B cell (primary cell): Measurements from ENCODE around the gene ZNF214. TPM values are rescaled to one million over a fixed set of nuclear protein-coding genes. Genes with fewer than 3 reads are reported as not detected.

Experiments
- ATAC-seq: fragments of 200-7000 bp; cut with Tn5 transposase; one replicate; pipeline ENCODE4 v1.10.0; 2021; ENCODE audit warnings: low read depth, mild to moderate bottlenecking, moderate number of reproducible peaks, moderate library complexity
- CTCF ChIA-PET: fragments of 350-600 bp; sonication (Branson Sonifier 250); formaldehyde crosslinking; loops from one replicate; lab custom pipeline; 2021; ENCODE audit warnings: antibody characterized with exemption, inconsistent platforms; lab: Charles Lee
- POLR2A ChIA-PET: fragments of 350-600 bp; sonication (Branson Sonifier 250); formaldehyde crosslinking; loops from one replicate; lab custom pipeline; 2021; ENCODE audit warnings: antibody characterized with exemption; lab: Charles Lee
- DNase-seq: peaks from one replicate; pipeline ENCODE4 v3.0.0; 2013
- H2AFZ ChIP-seq: 2 replicates; pipeline ENCODE4 v1.6.1; 2012; ENCODE audit warnings: mild to moderate bottlenecking, low read depth, low read length; ENCODE audit not compliant: insufficient read depth, poor library complexity, severe bottlenecking
- H3K27ac ChIP-seq, 2 donors: 1 replicate in 1 of 2; 2 replicates in 1 of 2; pipeline ENCODE4 v1.5.1; 2012 to 2013; ENCODE audit warnings: low read length in 2 of 2, mild to moderate bottlenecking in 2 of 2, moderate library complexity in 1 of 2
- H3K27me3 ChIP-seq, 4 experiments: fragments of 200-600 bp in 1 of 4; sonication (generic) in 1 of 4; replicated peaks in 1 of 4; 1 replicate in 2 of 4; 2 replicates in 2 of 4; pipeline versions ENCODE4 v1.6.1 to v1.7.0; 2013 to 2016; ENCODE audit warnings: low read length in 3 of 4, mild to moderate bottlenecking in 2 of 4, mixed read lengths in 1 of 4, moderate library complexity in 1 of 4; ENCODE audit not compliant: insufficient read depth in 4 of 4, control insufficient read depth in 3 of 4; ENCODE audit errors: control extremely low read depth in 1 of 4
- H3K36me3 ChIP-seq, 2 experiments: replicated peaks in 1 of 2; 1 replicate in 1 of 2; 2 replicates in 1 of 2; pipeline versions ENCODE4 v1.6.1 to v1.7.1; 2013; ENCODE audit warnings: low read length in 1 of 2; ENCODE audit not compliant: insufficient read depth in 2 of 2, control insufficient read depth in 1 of 2; ENCODE audit errors: control extremely low read depth in 1 of 2, extremely low read depth in 1 of 2
- H3K4me1 ChIP-seq, 2 donors: fragments of 200-600 bp in 1 of 2; sonication (generic) in 1 of 2; 1 replicate in 1 of 2; 2 replicates in 1 of 2; pipeline versions ENCODE4 v1.5.1 to v1.6.1; 2013 to 2017; ENCODE audit warnings: low read length in 2 of 2; ENCODE audit not compliant: control insufficient read depth in 2 of 2, insufficient read depth in 2 of 2
- H3K4me2 ChIP-seq: replicated peaks from 2 replicates; pipeline ENCODE3; 2012; ENCODE audit warnings: mild to moderate bottlenecking, low read depth, low read length; ENCODE audit not compliant: poor library complexity, severe bottlenecking
- H3K4me3 ChIP-seq, 5 experiments: fragments of 200-600 bp in 1 of 5; sonication (generic) in 1 of 5; 1 replicate in 3 of 5; 2 replicates in 2 of 5; pipeline versions ENCODE4 v1.5.1 to v1.7.0; 2011 to 2016; ENCODE audit warnings: low read length in 4 of 5, mild to moderate bottlenecking in 4 of 5, low read depth in 2 of 5, control low read depth in 1 of 5, moderate library complexity in 1 of 5; ENCODE audit not compliant: insufficient read depth in 1 of 5; ENCODE audit errors: control extremely low read depth in 1 of 5, extremely low read depth in 1 of 5
- H3K79me2 ChIP-seq: fragments of 200-600 bp; sonication (generic); one replicate; pipeline ENCODE4 v1.6.0; 2016; ENCODE audit warnings: low read length; ENCODE audit not compliant: control insufficient read depth, insufficient read depth
- H3K9ac ChIP-seq: fragments of 200-600 bp; sonication (generic); 2 replicates; pipeline ENCODE4 v1.6.1; 2017; ENCODE audit warnings: mild to moderate bottlenecking, low read length, moderate library complexity
- H3K9me3 ChIP-seq, 3 donors: one replicate each; pipeline versions ENCODE4 v1.6.1 to v1.7.1; 2013; ENCODE audit warnings: low read length in 2 of 3; ENCODE audit not compliant: control insufficient read depth in 2 of 3, insufficient read depth in 1 of 3; ENCODE audit errors: control extremely low read depth in 1 of 3
- H4K20me1 ChIP-seq: 2 replicates; pipeline ENCODE4 v1.6.0; 2012; ENCODE audit warnings: mild to moderate bottlenecking, low read length; ENCODE audit not compliant: insufficient read depth, control insufficient read depth, poor library complexity, severe bottlenecking
- H3K27ac Mint-ChIP-seq: one replicate; pipeline ENCODE4 v1.8.0; 2021; ENCODE audit warnings: mixed read lengths
- H3K27me3 Mint-ChIP-seq: one replicate; pipeline ENCODE4 v1.8.0; 2021; ENCODE audit warnings: mixed read lengths
- H3K4me1 Mint-ChIP-seq: one replicate; pipeline ENCODE4 v1.8.0; 2021; ENCODE audit warnings: mixed read lengths
- H3K4me3 Mint-ChIP-seq: one replicate; pipeline ENCODE4 v1.8.0; 2021; ENCODE audit warnings: mixed read lengths
- H3K9me3 Mint-ChIP-seq: one replicate; pipeline ENCODE4 v1.8.0; 2022; ENCODE audit warnings: mixed read lengths; ENCODE audit not compliant: insufficient read depth
- CTCF ChIP-seq: fragments of 200-600 bp; IDR thresholded peaks from one replicate; pipeline ENCODE4 v1.8.0; 2022; ENCODE audit warnings: antibody characterized with exemption, mild to moderate bottlenecking
- EZH2 ChIP-seq: IDR thresholded peaks from 2 replicates; pipeline ENCODE4 v1.6.1; 2012; ENCODE audit warnings: borderline replicate concordance, low read depth, mild to moderate bottlenecking, moderate library complexity, low read length; ENCODE audit not compliant: insufficient read depth, poor library complexity, severe bottlenecking
- WGBS: methylation state at CpG from one replicate; pipeline ENCODE4 v1.1.5; 2013; ENCODE audit warnings: missing lambda C conversion rate; ENCODE audit not compliant: insufficient coverage; 5-methylcytosine and 5-hydroxymethylcytosine counted together
- intact Hi-C: fragments of 100-400 bp; cut with micrococcal nuclease; formaldehyde crosslinking; loops from one replicate; pipeline ENCODE4 v1.10.0; 2022
- polyA plus RNA-seq: library from polyadenylated mRNA; depleted of rRNA; stranded (reverse); fragments of >200 nt; gene quantifications from 2 replicates; pipeline ENCODE4 v1.2.3, GENCODE V29; 2012
- total RNA-seq, 2 donors: library from RNA; stranded (reverse); fragments of 120-200 nt in 1 of 2; gene quantifications; 1 replicate in 1 of 2; 2 replicates in 1 of 2; pipeline versions ENCODE4 v1.2.3 to v1.2.4, GENCODE V29; 2013 to 2022

The ZNF214 gene
- total and polyA plus RNA-seq, 2 donors (not counting 1 experiment from before 2014, with no cell fraction given): not detected

GRCh38 chr11:6968816-6969215 lies 51.3 kb downstream of the ZNF214 start:
- Histone ChIP-seq H3K27ac (no peak overlapping the region), H3K27me3 (no peaks in the 10 kb centered on the region), H2AFZ (no peak overlapping the region), H4K20me1 (no peaks in the 10 kb centered on the region), H3K4me3 (no peak overlapping the region), H3K4me1 (no peaks in the 10 kb centered on the region), H3K4me2 (no peak overlapping the region), H3K79me2 (no peaks in the 10 kb centered on the region), H3K36me3 (no peaks in the 10 kb centered on the region), H3K9ac (no peak overlapping the region), H3K9me3 (peaks cover 0 to 4% (median 3%) of the 10 kb centered on the region in 3 donors)
- no CpG with 5 or more reads among the region's 1 CpG for WGBS
- H3K4me1 Mint-ChIP-seq: no peaks in the 10 kb centered on the region
- intact Hi-C loops: no loop called here
- no peak overlapping the region for H3K4me3 Mint-ChIP-seq
- peaks cover 3% of the 10 kb centered on the region for H3K9me3 Mint-ChIP-seq
- ATAC-seq: no peak
- no peaks in the 10 kb centered on the region for H3K27me3 Mint-ChIP-seq
- H3K27ac Mint-ChIP-seq: no peak overlapping the region
- ChIA-PET POLR2A (no interaction called here), CTCF (no interaction called here)
- DNase-seq: no peak
- no peak for TF ChIP-seq EZH2
- no peak for TF ChIP-seq CTCF

- Histone ChIP-seq H3K9me3 (peaks cover 0 to 3% (median 0%) of the 10 kb centered on the region in 3 donors), H3K4me3 (no peak overlapping the region), H4K20me1 (no peaks in the 10 kb centered on the region), H3K27ac (no peak overlapping the region), H3K4me1 (no peaks in the 10 kb centered on the region), H3K27me3 (no peaks in the 10 kb centered on the region), H3K36me3 (no peaks in the 10 kb centered on the region), H2AFZ (no peak overlapping the region), H3K4me2 (no peak overlapping the region), H3K79me2 (no peaks in the 10 kb centered on the region), H3K9ac (no peak overlapping the region)
- no peaks in the 10 kb centered on the region for H3K27me3 Mint-ChIP-seq
- no peak overlapping the region for H3K4me3 Mint-ChIP-seq
- H3K9me3 Mint-ChIP-seq: peaks cover 1% of the 10 kb centered on the region
- POLR2A ChIA-PET: no interaction called here
- no peak overlapping the region for H3K27ac Mint-ChIP-seq
- CTCF ChIA-PET: interaction anchor here (0.6 kb wide), 1 partner anchor 145 kb away, joined by 3 read pairs; no protein-coding TSS in a partner anchor
- WGBS: no CpG with 5 or more reads among the region's 1 CpG
- no peak for TF ChIP-seq CTCF
- TF ChIP-seq EZH2: no peak
- DNase-seq (no peak), ATAC-seq (no peak)
- intact Hi-C loops: no loop called here
- H3K4me1 Mint-ChIP-seq: no peaks in the 10 kb centered on the region
Observed at GRCh38 chr11:6962673-6963072, 57.5 kb downstream of the ZNF214 start.
